GM12891 (cell line): ENCODE measurements around the gene ROCK2.

Experiments used
- POLR2A ChIP-seq: IDR thresholded peaks from 2 replicates; pipeline ENCODE4 v1.6.1; 2011; ENCODE audit warnings: low read depth, low read length, control low read depth
- POLR2AphosphoS5 ChIP-seq: IDR thresholded peaks from 2 replicates; pipeline ENCODE4 v1.6.1; 2011; ENCODE audit warnings: low read depth, low read length, control low read depth

- TF ChIP-seq POLR2AphosphoS5 (no peak), POLR2A (no peak)
These were observed 108.1 kb downstream of the ROCK2 start for GRCh38 chr2:11236335-11236734.
